Dermis blood vessel endothelial cell (primary cell): Measurements from ENCODE around the gene DNAH8. TPM values are rescaled to one million over a fixed set of nuclear protein-coding genes. Genes with fewer than 3 reads are reported as not detected.
"Not testable (repeated sequence)": the region's sequence is repeated elsewhere in the genome, so short reads cannot be mapped to it uniquely, and the experiment has no call there.

Experiments used
- DNase-seq: peaks from one replicate; pipeline ENCODE4 v3.0.0; 2010
- total RNA-seq: library from RNA; depleted of rRNA; stranded (reverse); fragments of >200 nt; gene quantifications from 2 replicates; pipeline ENCODE4 v1.2.3, GENCODE V29; 2014

The DNAH8 gene
- total RNA-seq, 1 donor from 2014 or later, result under 0.01 TPM

DNA sequence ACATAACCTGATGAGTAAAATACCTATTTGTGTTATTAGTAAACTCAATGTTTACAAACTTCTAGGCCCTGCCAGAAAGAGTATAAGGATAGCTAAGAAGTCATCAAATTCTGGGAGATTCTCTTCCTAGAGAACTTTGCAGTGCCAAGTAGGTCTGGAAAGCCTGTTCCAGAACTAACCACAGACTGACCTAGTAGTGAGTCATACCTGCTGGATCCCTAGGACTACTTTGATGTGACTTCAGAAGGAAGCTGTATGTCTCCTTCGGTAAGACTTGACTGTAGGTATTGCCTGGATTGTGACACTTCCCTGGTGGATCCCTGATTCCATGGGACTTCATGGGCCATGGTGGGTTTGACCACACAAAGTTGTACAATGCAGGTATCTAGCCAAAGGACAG, 131.7 kb downstream of the DNAH8 start:
- no peak for DNase-seq

DNA sequence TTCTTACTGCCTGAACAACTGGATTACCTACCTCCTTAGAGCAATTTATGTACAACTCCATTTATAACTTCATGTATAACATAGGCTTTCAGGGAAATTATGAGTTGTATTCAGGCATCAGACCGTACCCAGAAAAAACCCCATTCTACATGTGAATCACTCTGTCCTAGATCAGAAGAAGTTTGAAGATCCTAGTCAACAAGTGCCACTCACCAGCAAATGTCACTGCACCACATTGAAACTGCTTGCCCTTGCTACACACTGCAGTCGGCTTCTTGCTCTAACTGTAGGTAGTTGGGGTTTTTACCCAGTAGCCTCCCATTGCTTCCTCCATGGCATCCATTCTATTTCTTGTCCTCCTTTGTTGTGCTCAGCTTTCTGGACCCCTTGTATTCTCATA, 132.4 kb downstream of the DNAH8 start:
- no peak for DNase-seq

DNA sequence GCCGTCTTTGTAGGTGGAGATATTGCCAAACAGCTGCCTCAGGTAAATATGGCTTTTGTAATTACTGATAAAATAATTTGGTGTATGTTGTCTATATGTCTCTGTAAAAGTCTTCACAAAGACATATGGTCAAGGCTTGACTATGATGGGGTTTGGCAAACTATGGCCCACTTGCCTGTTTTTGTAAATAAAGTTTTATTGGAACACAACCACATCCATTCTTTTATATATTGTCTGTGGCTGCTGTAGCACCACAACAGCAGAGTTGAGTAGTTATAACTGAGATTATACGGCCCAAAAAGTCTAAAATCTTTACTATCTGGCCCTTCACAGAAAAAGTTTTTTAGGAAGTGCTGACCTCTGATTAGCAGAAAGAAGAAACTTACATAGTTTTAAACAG, 133.6 kb downstream of the DNAH8 start:
- DNase-seq, result no peak

DNA sequence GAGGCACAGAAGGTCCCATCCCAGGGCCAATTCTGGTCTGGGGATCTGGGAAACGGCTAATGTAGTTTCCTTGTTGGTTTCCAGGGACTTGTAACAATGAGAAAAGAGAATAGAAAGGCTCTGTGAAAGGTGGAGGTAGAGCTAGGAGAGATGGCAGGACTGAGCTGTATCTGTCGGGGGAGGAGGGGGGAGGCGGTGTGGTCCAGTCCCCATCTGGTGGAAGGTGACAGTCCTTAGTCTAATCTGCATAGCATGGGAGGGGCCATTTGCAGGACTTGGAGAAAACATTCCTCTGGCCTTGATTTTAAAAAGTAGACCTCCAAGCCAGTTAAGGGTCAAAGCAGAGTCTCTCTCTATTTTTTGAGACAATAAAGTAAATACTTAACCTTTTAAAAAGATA, 137.1 kb downstream of the DNAH8 start:
- no peak for DNase-seq

DNA sequence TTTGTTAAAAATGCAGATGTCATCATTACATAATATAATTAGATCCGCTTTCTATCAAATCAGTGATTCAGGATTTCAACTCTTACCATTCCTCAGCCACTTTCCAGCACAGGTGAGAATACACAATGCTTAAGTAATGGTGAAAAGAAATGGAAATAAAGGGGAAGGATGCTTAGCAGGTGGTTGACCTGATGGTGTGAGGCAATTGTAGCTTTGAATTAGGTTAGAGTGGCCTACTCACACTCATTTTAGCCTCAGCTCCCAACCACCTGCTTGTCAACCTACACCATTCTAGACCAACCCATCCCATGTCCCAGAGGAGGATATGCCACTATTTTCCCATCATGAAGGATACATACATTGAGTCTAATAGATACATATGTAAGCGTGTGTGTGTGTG, 138.1 kb downstream of the DNAH8 start:
- no peak for DNase-seq

DNA sequence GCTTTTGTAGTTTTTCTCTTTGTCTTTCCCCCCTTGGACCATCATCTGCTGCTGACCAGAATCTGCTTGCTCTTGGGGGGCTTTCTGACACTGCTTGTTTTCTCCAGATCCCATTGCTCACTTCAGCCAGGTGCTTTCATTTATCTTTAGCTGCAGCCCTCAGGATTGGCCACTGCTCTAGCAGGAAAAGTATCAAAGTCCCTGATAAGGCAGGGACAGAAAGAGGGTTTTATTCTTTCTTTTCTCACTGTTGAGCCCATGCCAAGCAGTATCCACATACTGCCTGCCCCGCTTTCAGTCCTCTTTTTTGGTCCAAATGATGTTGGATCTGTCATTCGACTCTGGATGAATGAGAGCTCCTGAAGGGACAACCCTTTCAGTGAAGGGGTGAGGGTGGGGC, 141.4 kb downstream of the DNAH8 start:
- no peak for DNase-seq

DNA sequence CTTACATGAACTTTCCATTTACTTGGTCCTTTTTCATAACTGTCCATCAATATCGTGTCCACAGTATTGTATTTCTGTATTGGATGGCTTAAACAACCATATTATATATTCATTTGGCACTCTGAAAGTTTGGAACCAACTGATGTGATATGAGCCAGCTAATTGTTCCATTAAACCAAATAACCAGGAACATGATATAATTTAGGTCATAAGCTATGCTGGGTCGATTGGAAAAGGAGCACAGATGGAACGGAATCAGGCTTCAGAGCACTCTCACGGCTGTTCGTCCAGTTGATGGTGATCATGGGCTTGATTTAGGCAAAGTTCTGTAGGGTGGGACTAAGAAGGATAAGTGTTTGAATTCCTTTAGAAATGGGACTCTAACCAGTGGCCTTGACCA, 142.7 kb downstream of the DNAH8 start:
- no peak for DNase-seq

DNA sequence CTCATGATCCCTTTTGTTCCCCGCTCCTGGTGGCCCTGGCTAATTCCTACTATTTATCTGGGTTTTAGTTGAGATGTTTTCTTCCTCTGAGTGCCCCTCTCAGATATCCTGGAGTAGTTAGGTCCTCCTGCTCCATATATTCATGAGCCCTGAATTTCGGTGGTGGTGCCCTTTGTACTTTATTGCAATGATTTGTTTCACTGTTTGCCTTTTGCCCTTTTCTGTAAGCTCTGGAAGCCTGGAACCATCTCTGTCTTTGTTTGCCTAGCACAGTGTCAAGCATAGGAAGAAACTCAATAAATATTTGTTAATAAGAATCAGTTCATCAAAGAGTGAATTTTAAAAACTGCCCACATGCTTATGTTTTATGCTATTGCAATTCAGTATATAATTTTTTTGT, 144.9 kb downstream of the DNAH8 start:
- no peak for DNase-seq

DNA sequence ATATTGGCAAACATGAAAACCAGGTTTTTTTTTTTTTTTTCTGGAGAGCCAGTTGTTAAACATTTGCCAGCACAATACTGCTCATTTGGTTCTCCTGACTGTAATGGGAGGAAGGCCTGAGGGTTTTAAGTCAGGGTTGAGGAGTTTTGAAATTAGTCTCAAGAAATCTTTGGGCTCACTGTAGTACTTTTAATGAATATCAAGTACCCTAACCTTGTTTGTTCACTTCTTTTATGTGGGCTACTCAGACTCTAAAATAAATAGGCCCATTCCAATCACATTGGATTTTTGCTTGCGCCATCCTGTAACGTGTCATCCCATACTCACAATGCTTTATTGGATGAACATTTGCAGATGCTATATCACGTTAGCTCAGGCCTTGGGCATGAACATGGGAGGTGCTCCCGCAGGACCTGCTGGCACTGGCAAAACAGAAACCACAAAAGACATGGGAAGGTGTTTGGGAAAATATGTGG, 146.9 kb downstream of the DNAH8 start:
- DNase-seq, result no peak

DNA sequence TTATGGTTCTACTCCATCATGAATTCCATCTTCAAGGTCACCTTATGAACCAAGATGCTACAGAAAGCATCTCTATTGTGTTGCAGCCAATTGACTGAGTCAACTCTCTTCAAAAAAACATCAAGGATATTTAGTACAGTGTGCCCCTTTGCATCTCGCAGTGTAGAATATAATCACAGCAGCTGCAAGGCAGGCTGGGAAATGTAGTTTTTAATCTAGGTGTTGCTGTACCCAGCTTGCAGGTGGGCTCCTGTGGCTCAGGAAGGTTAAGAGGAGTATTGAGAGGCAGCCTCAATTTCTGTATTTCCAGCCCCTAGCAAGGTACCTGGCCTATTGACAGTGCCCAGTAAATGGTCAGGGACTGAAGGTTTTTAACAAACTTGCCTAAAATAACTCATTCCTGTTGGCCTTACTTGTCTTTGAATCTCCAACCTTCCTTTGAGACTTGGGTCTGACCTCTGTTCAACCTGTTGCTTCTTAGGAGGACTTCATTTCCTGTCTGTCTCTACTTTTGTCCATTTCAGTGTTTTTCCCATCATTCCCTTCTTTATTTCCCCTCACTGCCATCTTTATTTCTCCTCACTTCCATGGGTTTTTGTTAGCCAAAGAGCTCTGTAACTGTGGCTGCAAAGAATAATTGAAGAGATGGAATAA, 150.5 kb downstream of the DNAH8 start:
- no peak for DNase-seq

DNA sequence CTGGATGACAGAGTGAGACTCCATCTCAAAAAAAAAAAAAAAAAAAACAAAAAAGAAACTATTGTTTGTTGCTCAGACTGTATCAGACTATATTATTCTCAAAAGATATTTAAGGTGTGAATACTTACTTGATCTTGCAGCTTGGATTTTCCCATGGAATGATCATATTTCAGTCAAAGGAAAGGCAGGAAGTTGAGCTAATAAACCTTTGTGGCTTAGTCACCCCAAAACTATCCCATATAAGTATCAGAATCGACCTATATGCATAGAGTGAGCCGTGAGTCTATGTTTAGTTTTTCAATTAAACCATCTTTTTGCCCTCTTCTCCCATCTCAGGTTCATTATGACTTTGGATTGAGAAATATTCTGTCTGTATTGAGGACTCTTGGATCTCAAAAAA, 152.6 kb downstream of the DNAH8 start:
- peak; percentile 4 for DNase-seq

DNA sequence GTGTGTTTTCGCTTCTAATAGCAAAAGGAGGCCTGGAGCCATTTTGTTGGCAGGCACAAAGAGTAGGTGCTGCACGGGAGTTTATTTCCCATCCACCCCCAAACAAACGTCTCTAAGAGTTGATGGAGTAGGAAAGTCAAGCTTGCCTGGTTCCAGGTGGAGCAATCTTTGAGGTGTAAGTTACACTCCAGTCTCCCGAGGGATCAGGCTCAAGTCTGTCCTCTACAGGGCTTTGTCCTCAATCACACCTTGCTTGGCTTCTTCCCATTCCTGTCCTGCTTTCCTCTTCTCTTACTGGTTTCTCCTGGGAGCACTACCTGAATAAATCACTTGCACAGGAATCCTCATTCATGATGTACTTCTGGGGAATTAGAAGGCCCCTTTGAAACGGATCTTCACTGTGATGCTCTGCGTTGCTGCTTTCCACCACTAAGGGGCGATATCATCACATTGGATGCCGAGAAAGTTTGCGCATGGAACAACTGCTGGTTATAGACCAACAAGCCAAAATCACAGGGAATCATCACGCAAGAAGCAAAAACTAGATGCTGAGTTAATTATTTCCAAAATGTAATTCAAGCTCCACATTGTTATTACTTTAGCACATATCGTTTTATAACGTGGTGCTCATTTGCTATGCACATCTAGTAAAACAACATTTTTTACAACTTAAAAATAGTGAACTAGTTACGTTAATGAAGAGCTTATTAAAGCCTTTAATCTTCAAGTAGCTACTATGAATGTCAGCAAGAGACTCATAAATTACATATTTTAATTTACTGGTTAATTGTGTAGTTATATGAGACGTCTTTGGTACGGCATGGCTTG, 156.8 kb downstream of the DNAH8 start:
- DNase-seq, result peak; percentile 74

DNA sequence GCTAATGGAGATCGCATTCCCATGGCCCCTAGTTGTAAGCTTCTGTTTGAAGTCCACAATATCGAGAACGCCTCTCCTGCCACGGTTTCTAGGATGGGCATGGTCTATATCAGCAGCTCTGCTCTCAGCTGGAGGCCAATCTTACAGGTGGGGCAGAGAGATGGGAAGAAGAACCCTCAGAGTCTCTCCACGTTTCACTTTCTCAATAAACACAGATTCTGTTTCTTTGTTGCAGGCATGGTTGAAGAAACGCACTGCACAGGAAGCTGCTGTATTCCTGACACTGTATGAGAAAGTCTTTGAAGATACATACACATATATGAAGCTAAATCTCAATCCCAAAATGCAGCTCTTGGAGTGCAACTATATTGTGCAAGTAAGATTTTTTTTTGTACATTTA, 157.9 kb downstream of the DNAH8 start:
- no peak for DNase-seq

DNA sequence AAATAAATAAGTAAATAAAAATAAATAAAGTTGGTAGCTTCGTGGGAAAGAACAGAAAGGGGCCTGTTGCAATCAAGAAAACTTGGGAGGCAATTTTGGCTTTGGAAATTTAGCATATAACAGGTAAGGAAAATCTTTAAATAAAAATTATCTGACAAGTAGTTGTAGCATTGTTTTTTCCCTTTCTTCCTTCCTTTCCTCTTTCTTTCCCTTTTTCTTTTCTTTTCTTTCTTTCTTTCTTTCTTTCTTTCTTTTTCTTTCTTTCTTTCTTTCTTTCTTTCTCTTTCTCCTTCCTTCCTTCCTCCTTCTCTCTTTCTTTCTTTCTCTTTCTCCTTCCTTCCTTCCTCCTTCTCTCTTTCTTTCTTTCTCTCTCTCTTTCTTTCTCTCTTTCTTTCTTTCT, 158.7 kb downstream of the DNAH8 start:
- not testable (repeated sequence) for DNase-seq

DNA sequence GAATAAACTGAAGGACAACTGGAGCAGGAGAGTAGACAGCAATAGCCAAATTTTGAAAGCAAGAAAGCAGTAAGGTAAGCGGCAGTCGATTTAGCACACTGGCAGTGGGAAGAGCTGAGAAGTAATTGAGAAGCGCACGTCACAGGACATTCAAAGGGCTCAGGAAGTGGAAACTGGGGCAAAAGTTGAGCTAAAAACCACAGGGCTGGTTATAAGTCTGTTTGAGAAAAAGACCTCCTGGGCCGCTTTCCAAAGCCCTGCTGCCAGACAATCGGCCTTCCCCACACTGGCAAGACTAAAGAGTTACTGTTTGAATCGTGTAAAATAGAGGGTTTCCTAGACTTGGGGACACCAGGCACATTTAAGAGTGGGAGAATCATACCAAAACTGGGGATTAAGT, 161.4 kb downstream of the DNAH8 start:
- peak; percentile 2 for DNase-seq

DNA sequence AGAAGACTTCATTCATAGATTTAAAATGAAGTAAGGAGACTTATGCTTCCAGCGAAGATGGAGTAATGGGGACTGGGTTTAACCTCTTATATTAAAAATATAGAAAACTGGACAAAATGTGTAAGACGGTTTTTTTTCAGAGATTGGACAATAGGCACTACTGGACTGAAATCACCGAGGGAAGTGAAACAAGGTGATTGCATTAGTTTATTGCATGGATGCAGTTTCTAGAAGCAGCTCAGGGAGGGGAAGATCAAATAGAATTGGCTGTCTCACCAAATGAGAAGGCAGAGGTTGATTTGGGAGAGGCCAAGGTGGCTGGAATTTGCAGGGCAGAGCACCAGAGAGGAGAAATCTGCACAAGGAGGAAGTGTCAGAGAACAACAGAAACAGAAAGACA, 162.6 kb downstream of the DNAH8 start:
- no peak for DNase-seq

DNA sequence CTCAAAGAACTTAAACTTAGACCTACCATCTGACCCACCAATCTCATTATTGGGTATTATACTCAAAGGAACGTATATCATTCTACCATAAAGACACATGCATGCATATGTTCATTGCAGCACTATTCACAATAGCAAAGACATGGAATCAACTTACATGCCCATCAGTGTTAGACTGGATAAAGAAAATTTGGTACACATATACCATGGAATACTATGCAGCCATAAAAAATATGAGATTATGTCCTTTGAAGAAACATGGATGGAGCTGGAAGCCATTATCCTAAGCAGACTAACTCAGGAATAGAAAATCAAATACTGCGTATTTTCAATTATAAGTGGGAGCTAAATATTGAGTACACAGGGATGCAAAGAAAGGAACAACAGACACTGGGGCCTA, 167.0 kb downstream of the DNAH8 start:
- DNase-seq, result no peak

DNA sequence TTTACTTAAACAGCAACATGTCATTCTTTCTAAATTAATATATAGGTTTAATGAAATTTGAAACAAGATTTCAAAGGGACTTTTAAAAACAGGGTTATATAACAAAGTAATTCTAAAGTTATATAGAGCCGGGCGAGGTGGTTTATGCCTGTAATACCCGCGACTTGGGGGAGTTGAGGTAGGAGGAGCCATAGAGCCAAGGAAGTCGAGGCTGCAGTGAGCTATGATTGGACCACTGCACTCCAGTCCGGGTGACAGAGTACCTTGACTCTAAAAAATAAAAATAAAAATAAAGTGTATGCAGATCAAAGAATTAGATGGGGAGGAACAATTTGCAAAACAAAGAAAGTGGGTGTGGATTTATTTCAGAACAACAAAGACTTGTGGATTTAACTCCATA, 182.4 kb downstream of the DNAH8 start:
- no peak for DNase-seq

DNA sequence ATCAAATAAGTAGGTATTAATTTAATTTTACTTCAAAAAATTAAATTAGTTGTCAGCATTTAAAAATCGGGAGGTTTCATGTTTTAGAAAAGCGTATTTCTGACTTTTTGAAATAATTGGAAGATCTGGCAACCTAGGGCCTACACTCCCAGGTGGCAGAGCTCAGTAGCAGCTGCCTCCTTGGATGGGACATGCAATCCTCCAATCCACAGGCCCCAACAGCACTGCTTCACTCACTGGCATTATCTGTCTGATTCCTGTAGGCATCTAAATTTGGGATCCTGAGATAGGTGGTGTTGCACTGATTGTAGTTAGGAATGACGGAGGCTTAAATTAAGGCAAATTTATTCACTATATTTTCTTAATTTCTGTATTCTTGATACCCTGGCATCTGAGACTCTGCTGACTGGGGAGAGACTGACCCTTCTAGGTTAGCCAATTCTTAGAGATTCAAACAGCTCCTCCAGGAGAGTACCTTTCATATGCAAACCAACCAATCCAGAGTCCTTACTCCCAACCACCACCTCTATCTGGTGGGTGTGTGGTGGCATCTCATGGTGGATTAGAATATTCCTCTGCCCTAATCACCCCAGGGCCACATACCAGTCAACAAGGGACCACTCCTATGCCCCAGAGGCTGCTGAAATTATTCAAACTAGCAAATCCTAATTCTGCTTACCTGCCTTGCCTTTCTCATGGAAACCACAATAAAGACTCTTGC, 186.9 kb downstream of the DNAH8 start:
- DNase-seq, result no peak

DNA sequence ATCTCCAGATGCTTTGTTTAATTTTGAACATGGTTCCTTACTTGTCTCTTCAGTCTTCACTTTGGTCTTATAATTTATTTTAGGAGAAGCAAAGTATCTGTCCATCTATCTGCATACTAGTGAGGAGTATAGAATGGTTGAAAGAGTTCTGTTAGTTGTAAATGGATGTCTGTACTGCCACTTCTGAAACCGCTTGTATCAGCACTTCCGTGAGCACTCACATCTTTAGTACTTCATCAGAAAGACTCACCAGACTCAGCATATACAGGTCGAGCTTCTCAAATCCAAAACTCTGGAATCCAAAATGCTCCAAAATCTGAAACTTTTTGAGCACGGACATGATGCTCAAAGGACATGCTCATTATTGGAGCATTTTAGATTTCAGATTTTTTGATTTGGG, 191.5 kb downstream of the DNAH8 start:
- DNase-seq, result no peak

DNA sequence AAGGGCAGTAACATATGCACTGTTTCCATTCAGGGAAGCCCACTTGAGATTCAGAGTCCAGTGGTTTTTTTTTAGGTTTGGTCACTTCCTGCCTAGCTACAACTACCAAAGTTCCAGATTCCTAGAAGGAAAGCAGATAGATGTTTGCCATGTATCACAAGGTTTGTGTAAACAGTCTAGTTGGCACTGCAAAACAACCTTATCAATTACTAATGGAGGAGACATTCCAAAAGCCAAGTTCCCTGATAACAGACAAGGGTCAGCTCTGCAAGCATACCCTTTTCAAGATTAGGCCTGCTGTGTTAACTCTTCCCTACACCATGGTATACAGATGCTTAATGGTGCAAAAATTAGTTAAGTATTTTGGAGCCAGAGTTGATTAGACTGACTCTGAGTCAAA, 192.2 kb downstream of the DNAH8 start:
- DNase-seq, result no peak

DNA sequence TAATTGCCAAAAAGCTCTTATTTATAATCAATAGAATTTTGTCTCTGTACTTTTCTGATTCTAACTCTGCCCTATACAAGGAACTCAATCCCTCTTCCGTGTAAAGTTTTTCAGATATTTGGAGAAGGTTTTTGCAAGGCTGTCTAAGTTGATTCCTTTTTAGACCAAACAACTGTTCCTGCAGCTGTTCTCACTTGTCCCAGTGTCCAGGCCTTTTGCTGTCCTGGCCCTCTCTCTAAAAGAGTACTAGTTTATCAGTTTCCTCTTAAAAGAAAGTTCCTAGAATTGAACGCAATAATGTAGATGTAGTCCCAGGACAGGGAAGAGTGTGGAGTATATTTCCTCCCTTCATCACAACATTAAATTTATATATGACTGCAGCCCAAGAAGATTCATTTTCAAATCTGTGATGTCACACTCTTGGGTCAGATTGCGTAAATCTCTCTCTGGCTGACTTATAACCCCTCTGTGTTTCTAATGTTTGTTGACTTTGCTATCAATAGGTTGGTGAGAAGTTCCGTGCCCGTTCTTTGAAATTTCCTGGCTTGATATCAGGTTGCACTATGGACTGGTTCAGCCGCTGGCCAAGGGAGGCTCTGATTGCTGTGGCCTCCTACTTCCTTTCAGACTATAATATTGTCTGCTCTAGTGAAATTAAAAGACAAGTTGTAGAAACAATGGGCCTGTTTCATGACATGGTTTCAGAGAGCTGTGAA, 194.1 kb downstream of the DNAH8 start:
- DNase-seq, result no peak

DNA sequence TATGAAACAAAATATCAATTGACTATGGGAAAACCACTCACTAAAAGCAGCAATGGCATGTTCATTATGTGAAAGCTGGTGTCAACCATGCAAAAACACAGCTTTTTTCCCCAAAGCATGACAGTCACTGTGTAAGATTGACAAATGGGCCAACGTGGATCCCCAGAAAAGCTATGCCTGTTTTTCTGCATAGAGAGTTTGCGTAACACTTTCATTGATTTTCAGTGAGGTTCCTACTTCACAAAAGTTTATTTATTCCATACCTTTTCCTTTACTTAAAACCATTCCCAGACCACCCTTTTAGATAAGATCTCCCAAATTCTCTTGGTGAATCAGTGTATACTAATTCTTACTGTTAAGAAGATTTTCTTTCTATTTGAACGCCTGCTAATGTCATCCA, 195.1 kb downstream of the DNAH8 start:
- DNase-seq, result no peak
